PC-9 (cell line): ENCODE measurements around the gene CDKN2D. TPM values are rescaled to one million over a fixed set of nuclear protein-coding genes. Genes with fewer than 3 reads are reported as not detected.
A peak's percentile ranks its signal among the peaks of the same experiment; 100 is the strongest.

Experiments used
- BruUV-seq: library from RNA; stranded (reverse); fragments of 400-500 nt; replicated peaks from 2 replicates; lab custom pipeline; 2021; lab: Mats Ljungman, UMichigan
- CTCF ChIA-PET: fragments of 300-600 bp; sonication (Branson Sonifier 250); formaldehyde crosslinking; loops from one replicate; lab custom pipeline; 2022; ENCODE audit warnings: antibody characterized with exemption; lab: Charles Lee
- POLR2A ChIA-PET: fragments of 300-600 bp; sonication (Branson Sonifier 250); formaldehyde crosslinking; loops from one replicate; lab custom pipeline; 2022; ENCODE audit warnings: antibody characterized with exemption; ENCODE audit not compliant: unreplicated experiment; lab: Charles Lee
- DNase-seq, 2 experiments: peaks; one replicate each; pipeline versions ENCODE4 v3.0.0 to v3.0.0-alpha.2; 2015 to 2022; ENCODE audit warnings: mixed read lengths in 1 of 2
- H2AFZ ChIP-seq: fragments of 200-600 bp; sonication (generic); 2 replicates; pipeline ENCODE4 v1.8.1; 2017; ENCODE audit warnings: antibody characterized with exemption
- H3F3A ChIP-seq: fragments of 200-600 bp; sonication (generic); 2 replicates; pipeline ENCODE4 v1.8.1; 2017; ENCODE audit warnings: antibody characterized with exemption, mild to moderate bottlenecking, low read depth; ENCODE audit not compliant: insufficient read depth
- H3K27ac ChIP-seq: fragments of 200-600 bp; sonication (generic); 2 replicates; pipeline ENCODE4 v1.6.1; 2016; ENCODE audit warnings: mixed run types
- H3K27me3 ChIP-seq: fragments of 200-600 bp; sonication (generic); 2 replicates; pipeline ENCODE4 v1.6.1; 2016; ENCODE audit warnings: low read depth, mixed run types; ENCODE audit not compliant: insufficient read depth
- H3K36me3 ChIP-seq: fragments of 200-600 bp; sonication (generic); 2 replicates; pipeline ENCODE4 v1.6.1; 2016; ENCODE audit warnings: low read depth, mixed run types
- H3K4me1 ChIP-seq: fragments of 200-600 bp; sonication (generic); replicated peaks from 2 replicates; pipeline ENCODE4 v1.6.1; 2016; ENCODE audit warnings: mixed run types; ENCODE audit not compliant: insufficient read depth
- H3K4me2 ChIP-seq: fragments of 200-600 bp; sonication (generic); 2 replicates; pipeline ENCODE4 v1.6.1; 2017; ENCODE audit warnings: mixed run types
- H3K4me3 ChIP-seq: fragments of 200-600 bp; sonication (generic); 2 replicates; pipeline ENCODE4 v1.6.1; 2016; ENCODE audit warnings: mixed run types
- H3K79me2 ChIP-seq: fragments of 200-600 bp; sonication (generic); 2 replicates; pipeline ENCODE4 v1.6.1; 2017; ENCODE audit warnings: low read depth, mixed run types
- H3K9me2 ChIP-seq: fragments of 200-600 bp; sonication (generic); 2 replicates; pipeline ENCODE4 v1.8.1; 2017; ENCODE audit warnings: mild to moderate bottlenecking; ENCODE audit not compliant: insufficient read depth
- H3K9me3 ChIP-seq: fragments of 200-600 bp; sonication (generic); 2 replicates; pipeline ENCODE4 v1.8.1; 2016; ENCODE audit warnings: low read depth; ENCODE audit not compliant: insufficient read depth
- H4K20me1 ChIP-seq: fragments of 200-600 bp; sonication (generic); 2 replicates; pipeline ENCODE4 v1.8.1; 2017; ENCODE audit not compliant: insufficient read depth
- CTCF ChIP-seq: fragments of 200-600 bp; sonication (generic); conservative IDR thresholded peaks from 2 replicates; pipeline ENCODE4 v1.6.1; 2017; ENCODE audit warnings: mixed run types, antibody characterized with exemption, mild to moderate bottlenecking, moderate library complexity
- EZH2 ChIP-seq: fragments of 200-600 bp; sonication (generic); IDR thresholded peaks from 2 replicates; pipeline ENCODE4 v1.8.0; 2017; ENCODE audit warnings: antibody characterized with exemption, low read depth
- intact Hi-C: fragments of 100-400 bp; cut with micrococcal nuclease; formaldehyde crosslinking; loops from one replicate; pipeline ENCODE4 v1.10.0; 2022; ENCODE audit not compliant: unreplicated experiment
- total RNA-seq: library from RNA; stranded (reverse); gene quantifications from 2 replicates; pipeline ENCODE4 v1.2.3, GENCODE V29; 2021

Gene CDKN2D
- total RNA-seq, 1 experiment from 2014 or later: 8.3 TPM

GRCh38 chr19:10602330-10603083 is 33.7 kb upstream of the CDKN2D start:
- Histone ChIP-seq H3K9me2 (no peaks in the 10 kb centered on the region), H3K27me3 (no peaks in the 10 kb centered on the region), H3K4me2 (peak overlapping the region; percentile 95), H3K27ac (peak overlapping the region; percentile 90), H3K4me3 (peak overlapping the region; percentile 93), H3K4me1 (peaks cover 31% of the 10 kb centered on the region), H4K20me1 (no peaks in the 10 kb centered on the region), H3F3A (peaks cover 33% of the 10 kb centered on the region), H2AFZ (peak overlapping the region; percentile 82), H3K79me2 (peaks cover 6% of the 10 kb centered on the region; the same call in 1 of the 2 replicates), H3K36me3 (no peaks in the 10 kb centered on the region), H3K9me3 (no peaks in the 10 kb centered on the region)
- TF ChIP-seq CTCF (no peak), EZH2 (no peak)
- POLR2A ChIA-PET: interaction anchor here (0.6 to 0.7 kb wide), 5 partner anchors 16 to 1211 kb away, joined by 3 to 17 read pairs (median 4); no protein-coding TSS in a partner anchor
- intact Hi-C loops: loop anchor here (2.0 kb wide), 2 partner anchors 16 to 22 kb away; partner anchors contain the start of genes AP1M2 and SLC44A2
- BruUV-seq: no TSS peak
- CTCF ChIA-PET: interaction anchor here (0.6 to 2.1 kb wide), 5 partner anchors 13 to 124 kb away, joined by 3 to 17 read pairs (median 7); no protein-coding TSS in a partner anchor
- peak; percentile 58 to 77 for DNase-seq

- H3F3A ChIP-seq: peaks cover 33% of the 10 kb centered on the region
- no peak overlapping the region for H2AFZ ChIP-seq
- H3K4me3 ChIP-seq: no peak overlapping the region
- POLR2A ChIA-PET: interaction anchor here (0.6 to 0.7 kb wide), 4 partner anchors 16 to 1211 kb away, joined by 3 to 17 read pairs (median 4); no protein-coding TSS in a partner anchor
- no peak overlapping the region for H3K27ac ChIP-seq
- H3K79me2 ChIP-seq: peaks cover 6% of the 10 kb centered on the region; the same call in 1 of the 2 replicates
- peak overlapping the region; percentile 52; the same call in 1 of the 2 replicates for H3K4me2 ChIP-seq
- CTCF ChIA-PET: interaction anchor here (0.6 to 2.1 kb wide), 4 partner anchors 14 to 124 kb away, joined by 5 to 17 read pairs (median 11); no protein-coding TSS in a partner anchor
- H3K9me2 ChIP-seq: no peaks in the 10 kb centered on the region
- H3K36me3 ChIP-seq: no peaks in the 10 kb centered on the region
- no TSS peak for BruUV-seq
- DNase-seq: no peak
- TF ChIP-seq EZH2: no peak
- TF ChIP-seq CTCF: no peak
- H3K4me1 ChIP-seq: peaks cover 31% of the 10 kb centered on the region
- H3K9me3 ChIP-seq: no peaks in the 10 kb centered on the region
- intact Hi-C loops: loop anchor here (2.0 kb wide), 2 partner anchors 15 to 23 kb away; partner anchors contain the start of genes AP1M2 and SLC44A2
- no peaks in the 10 kb centered on the region for H4K20me1 ChIP-seq
- no peaks in the 10 kb centered on the region for H3K27me3 ChIP-seq
Measured at GRCh38 chr19:10601999-10602329, 33.2 kb upstream of the CDKN2D start.

- Histone ChIP-seq H3K4me3 (no peak overlapping the region), H3K9me2 (no peaks in the 10 kb centered on the region), H3K36me3 (no peaks in the 10 kb centered on the region), H3K27me3 (no peaks in the 10 kb centered on the region), H2AFZ (no peak overlapping the region), H3K4me2 (no peak overlapping the region), H3K79me2 (peaks cover 6% of the 10 kb centered on the region; the same call in 1 of the 2 replicates), H4K20me1 (no peaks in the 10 kb centered on the region), H3K4me1 (peaks cover 29% of the 10 kb centered on the region), H3K9me3 (no peaks in the 10 kb centered on the region), H3K27ac (no peak overlapping the region), H3F3A (peaks cover 28% of the 10 kb centered on the region)
- intact Hi-C loops: no loop called here
- DNase-seq: no peak
- ChIA-PET POLR2A (no interaction called here), CTCF (interaction anchor here (0.6 to 0.7 kb wide), 2 partner anchors 11 to 435 kb away, joined by 3 to 5 read pairs; no protein-coding TSS in a partner anchor)
- TF ChIP-seq EZH2 (no peak), CTCF (no peak)
- BruUV-seq: no TSS peak
Measured at GRCh38 chr19:10600149-10600548, 31.4 kb upstream of the CDKN2D start.
